GM12874 (cell line): ENCODE measurements around the gene TNIK.

Source experiments
- CTCF ChIP-seq: IDR thresholded peaks from 2 replicates; pipeline ENCODE4 v1.5.1; 2011; ENCODE audit warnings: low read depth, mild to moderate bottlenecking, control low read depth, low read length, moderate library complexity; ENCODE audit not compliant: insufficient read depth

The TNIK gene

GRCh38 chr3:171279972-171280371 is 180.2 kb downstream of the TNIK start:
- TF ChIP-seq CTCF = no peak

GRCh38 chr3:171278299-171278590 is 182.0 kb downstream of the TNIK start:
- no peak for TF ChIP-seq CTCF

- no peak for TF ChIP-seq CTCF
Measured at GRCh38 chr3:171277456-171278298, 182.5 kb downstream of the TNIK start.

- no peak for TF ChIP-seq CTCF
Measured at GRCh38 chr3:171276923-171277322, 183.3 kb downstream of the TNIK start.

- TF ChIP-seq CTCF = no peak
Measured at GRCh38 chr3:171274222-171274621, 186.0 kb downstream of the TNIK start.

GRCh38 chr3:171270541-171270940 is 189.7 kb downstream of the TNIK start:
- TF ChIP-seq CTCF = no peak

- no peak for TF ChIP-seq CTCF
Measured at GRCh38 chr3:171269542-171269941, 190.7 kb downstream of the TNIK start.
